GM18526 (cell line): Measurements from ENCODE around the gene KLHL34.

Source experiments
- POLR2A ChIP-seq: IDR thresholded peaks from 3 replicates; pipeline ENCODE4 v1.6.1; 2011; ENCODE audit not compliant: insufficient read length; ENCODE audit errors: extremely low read depth

The KLHL34 gene, protein sequence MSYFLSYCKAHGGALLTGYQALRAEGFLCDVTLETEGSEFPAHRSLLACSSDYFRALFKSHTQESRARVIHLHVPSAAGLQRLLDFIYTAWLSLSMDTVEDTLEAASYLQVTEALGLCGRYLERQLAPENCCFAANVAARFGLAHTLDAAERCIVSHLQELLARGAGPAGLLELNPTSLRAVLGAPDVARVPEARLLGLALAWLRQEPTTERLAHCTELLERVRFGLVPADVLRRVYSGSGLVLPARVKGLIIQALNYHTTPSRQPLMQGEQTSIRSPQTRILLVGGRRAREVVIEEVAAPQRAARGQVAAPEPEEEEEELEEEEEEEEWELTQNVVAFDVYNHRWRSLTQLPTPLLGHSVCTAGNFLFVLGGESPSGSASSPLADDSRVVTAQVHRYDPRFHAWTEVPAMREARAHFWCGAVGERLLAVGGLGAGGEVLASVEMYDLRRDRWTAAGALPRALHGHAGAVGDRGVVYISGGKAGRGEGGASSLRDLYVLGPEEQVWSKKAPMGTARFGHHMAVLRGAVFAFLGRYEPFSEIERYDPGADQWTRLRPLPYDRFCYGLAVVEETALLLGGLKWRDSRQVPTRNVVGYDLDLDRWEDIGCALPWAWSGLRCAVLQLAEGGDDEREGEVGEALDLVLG

DNA sequence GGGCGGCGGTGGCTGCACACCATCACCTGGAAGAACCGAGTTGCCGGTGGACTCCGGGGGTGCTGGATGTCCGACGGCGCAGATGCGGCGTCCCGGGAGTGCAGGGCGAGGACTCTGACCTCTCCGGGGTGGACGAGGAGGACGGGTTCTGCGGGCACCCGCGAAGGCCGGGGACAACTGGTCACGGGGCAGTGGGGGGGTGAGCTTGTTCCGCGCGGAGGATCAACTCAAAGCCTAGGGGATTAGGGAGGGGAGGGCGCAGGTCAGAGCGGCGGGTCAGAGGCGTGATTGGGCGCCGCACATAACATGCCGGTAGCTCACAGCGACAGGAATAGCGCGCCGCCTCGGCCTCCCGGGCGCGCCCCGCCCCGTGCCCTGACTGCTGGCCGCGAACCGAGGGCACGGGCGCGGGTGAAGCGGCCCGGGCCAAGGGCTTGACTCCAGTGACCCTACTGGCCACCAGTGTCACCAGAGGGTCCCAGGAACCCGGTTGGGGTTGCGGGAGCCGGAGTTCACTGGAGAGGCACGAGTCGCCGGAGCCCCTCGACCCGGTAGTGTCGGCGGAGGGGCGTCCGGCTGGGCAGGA lies at the start of gene KLHL34:
Gene KLHL34, minus strand, starts transcription at position 179 of the 586 bp plus-strand sequence. CDS start 542 bp downstream, outside the sequence.
- no peak for TF ChIP-seq POLR2A

DNA sequence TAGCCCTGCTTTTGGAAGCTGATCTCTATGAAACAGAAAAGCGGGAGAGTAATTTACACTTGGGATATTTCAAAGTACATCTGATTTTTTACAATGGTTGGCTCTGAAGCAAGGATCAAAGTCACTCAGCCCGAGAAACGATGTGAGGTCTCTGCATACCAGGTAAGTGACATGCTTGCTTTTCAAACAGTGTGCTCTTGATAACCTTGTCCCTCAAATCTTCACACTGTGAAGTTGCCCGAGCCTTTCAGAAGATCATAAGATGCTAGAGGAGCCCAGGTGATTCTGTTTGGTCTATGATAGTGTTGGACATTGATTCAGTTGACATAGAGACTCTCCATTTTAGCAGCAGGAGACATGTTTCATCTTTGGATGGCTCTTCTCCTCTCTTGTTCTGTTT lies 47.1 kb upstream of the KLHL34 start:
- no peak for TF ChIP-seq POLR2A

DNA sequence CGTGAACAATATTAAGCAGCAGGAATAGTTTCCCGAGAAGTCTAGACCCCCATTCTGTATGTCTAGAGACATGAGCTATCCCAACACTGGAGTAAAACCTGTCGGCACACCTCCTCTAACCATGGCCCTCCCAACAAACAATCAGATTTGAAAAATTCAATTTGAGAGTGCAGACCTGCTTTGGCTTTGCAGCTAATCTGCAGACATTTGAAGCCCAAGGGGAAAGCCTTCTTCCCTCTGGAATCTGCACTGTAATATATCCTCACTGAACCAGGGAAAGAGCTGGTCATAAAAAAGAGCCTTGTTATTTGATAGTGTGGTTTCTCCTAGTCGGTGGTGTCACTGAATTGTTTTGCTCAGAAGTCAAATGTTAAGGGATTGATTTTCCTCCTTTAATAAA lies 44.6 kb upstream of the KLHL34 start:
- TF ChIP-seq POLR2A = no peak

DNA sequence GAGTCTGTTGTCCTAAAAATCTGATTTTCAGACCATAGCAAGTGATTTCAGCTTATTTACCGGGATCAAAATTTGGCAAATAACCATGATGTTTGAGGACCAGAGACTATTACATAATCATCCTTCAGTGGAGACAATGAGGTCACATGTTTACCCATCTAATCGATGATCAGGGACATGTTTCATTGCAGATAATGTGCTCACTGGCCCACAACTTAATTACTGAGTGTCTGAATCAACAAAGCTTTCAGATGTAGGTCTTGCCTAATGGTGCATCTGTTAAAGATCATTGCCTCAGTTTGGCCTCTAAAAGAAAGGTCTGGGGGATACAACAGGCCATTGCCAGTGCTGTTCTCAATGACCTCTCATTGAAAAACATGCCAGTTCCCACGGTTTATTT lies 42.8 kb upstream of the KLHL34 start:
- TF ChIP-seq POLR2A = no peak

DNA sequence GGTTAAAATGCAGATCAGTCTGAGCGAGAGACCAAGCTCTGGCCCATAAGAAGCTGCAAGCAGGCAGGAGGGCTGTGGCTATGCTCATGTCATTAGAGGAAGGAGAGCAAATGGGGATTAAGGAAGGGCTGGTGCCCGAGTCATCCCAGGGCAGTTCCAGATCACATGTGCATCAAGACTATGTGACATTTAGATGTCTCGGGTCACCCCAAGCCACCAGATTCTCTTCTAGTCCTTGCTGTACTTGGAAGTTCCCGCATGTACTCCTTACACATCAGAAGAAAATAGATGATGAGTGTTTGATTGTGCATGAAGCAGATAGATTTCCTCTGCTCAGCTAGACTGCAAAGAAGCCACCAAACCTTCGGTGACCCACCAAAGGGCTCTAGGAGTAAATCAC lies 42.1 kb upstream of the KLHL34 start:
- TF ChIP-seq POLR2A = no peak

DNA sequence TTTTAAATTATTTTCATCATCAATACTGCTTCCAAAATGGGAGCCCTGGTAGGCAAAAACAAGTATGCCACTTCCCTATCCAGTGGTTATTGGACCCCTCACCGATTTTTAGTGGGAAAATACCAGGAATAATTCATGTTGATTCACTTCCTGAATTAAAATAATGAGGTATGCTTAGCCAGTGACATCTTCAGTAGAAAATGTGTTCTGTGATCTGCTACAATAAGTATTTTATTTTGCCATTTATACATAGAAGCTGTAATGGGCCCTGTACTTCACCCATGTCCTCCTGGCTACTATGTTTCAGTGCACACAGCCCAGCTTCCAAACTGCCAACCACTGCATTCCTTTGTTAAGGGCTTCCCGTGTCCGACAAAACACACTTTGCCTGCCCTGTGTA lies 41.0 kb upstream of the KLHL34 start:
- no peak for TF ChIP-seq POLR2A

DNA sequence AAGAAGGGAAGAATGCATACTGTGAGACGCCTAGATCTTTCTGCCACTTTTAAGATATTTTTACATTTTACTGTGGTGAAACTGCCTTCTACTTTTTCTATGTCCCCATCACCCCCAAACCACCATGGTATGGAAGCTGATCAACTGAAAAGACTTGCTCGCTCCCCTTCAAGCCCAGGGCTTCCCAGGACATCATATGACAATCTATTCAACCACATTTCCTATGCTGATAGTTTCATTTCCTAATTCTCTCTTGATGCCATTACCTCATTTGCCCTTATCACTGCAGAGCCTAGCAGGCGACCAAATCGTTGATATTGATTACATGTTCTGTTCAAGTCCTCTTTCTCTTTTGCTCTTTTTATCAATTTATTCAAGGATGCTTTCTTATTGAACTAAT lies 40.1 kb upstream of the KLHL34 start:
- no peak for TF ChIP-seq POLR2A

DNA sequence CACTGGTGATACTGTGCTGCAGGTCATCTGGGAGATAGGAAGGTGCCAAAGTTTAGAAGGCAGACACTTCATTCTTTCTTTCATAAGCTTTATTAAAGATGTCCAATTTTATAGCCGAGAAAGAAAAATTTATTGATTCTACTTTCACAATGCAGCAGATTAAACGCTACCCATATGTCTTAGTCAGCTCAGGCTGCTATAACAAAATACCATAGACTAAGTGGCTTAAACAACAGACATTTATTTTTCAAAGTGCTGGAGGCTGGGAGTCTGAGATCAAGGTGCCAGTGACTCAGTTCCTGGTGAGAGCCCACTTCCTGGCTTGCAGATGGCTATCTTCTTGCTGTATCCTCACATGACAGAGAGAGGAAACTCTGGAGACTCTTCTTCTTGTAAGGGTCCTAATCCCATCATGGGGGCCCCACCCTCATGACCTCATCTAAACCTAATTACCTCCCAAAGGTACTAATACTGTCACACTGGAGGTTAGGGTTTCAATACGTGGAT lies 33.4 kb upstream of the KLHL34 start:
- no peak for TF ChIP-seq POLR2A

DNA sequence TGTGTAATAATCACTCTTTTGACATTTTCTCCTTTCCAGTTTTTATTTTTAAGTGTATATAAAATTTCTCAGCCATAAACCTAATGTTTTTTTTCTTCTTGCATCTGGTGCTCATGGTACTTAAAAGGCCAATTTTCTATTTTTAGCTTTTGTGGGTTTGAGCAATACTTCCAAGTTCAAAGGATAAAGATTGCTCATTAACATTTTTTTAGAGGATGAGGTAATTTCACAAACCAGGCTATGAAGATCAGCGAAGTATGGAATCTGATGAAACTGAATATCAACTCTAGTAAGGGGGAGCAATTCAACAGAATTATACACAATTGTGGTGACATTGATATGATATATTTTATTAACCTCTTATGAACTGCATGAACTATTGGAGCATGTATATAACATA lies 25.8 kb upstream of the KLHL34 start:
- TF ChIP-seq POLR2A = no peak

DNA sequence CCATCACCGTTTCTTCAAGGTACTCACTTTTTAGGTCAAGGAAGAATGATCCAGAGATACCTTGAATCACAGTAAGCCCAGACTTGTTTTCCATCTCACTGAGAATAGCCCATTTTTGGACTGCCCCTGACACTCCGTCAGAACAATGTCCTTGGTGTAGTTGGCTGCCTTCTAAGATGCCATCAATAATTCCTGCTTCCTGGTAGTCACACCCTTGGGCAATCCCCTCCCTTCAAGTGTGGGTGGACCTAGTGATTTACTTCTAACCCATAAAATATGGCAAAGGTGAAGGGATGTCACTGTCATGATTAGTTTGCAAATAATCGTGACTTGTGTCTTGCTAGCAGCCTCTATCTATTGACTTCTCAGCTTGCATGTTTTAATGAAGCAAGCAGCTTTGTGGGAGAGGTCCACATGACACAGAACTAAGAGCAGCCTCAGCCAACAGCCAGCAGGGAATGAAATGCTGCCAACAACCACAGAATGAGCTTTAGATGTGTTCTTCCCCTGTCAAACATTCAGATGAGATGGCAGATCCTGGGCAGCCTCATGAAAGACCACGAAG lies 20.0 kb upstream of the KLHL34 start:
- TF ChIP-seq POLR2A = no peak

DNA sequence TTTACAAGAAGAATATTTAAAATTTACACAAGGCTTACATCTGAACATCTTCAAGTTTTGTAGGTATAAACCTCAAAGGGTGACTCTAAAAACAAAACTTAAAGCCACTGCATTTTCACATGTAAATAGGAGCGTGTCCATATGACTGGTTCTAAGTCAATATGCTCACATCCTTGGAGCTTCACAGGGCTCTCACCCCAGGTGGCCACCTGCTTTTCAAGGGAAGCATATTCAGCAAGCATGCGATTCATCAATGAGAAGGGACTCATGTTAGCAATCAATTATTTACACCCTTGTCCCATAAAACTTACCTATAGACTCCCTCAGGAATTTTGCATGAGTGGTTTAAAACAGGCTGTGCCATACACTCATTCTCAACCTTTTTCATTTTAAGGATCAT lies 17.8 kb upstream of the KLHL34 start:
- no peak for TF ChIP-seq POLR2A

DNA sequence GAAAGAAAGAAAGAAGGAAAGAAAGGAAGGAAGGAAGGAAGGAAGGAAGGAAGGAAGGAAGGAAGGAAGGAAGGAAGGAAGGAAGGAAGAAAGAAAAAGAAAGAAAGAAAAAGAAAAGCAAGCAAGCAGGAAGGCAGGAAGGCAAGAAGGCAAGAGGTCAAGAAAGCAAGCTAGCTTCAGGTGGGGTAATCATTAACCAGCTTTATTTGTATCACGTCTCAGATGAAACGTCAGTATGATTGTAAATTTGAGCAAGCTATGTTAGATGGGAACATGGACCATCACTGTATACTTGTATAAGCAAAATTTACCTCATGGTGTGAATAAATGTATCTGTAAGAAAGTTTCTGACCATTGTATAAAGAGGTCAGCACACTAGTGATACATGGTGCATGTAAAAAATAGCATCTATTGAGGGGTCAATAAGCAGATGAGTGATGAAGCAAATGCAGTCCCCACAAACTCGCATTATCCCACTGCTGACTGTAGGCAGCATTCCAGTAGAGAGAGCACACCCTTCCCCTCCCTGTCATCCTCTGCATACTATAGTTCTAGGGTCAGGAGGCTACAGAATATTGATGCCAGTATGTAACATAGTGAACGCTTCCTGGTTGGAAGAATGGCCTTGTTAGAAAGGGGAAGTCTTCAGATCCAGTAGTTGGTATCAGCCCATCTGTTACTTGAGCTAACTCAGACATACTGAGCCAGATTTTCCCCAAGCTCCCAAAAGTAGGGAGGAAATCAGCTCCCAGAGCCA lies 16.5 kb upstream of the KLHL34 start:
- TF ChIP-seq POLR2A = no peak

DNA sequence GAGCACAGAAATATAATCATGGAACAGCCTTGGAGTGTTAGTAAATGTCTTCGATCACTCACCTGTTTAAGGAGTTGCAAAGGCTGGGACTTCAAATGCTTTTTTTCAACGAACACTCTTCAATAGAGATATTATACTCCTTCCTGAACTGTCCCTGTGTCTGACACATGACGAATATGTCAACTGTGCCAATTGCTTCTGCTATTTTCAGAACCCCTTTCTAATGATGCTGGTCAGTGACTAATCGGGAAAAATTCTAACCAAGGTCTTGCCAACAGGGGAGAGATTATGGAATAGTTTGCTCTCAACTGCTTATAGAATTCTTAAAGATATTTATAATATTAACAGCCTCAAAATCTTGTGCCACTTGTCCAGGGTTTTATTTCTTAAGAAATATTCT lies 8.5 kb upstream of the KLHL34 start:
- no peak for TF ChIP-seq POLR2A

DNA sequence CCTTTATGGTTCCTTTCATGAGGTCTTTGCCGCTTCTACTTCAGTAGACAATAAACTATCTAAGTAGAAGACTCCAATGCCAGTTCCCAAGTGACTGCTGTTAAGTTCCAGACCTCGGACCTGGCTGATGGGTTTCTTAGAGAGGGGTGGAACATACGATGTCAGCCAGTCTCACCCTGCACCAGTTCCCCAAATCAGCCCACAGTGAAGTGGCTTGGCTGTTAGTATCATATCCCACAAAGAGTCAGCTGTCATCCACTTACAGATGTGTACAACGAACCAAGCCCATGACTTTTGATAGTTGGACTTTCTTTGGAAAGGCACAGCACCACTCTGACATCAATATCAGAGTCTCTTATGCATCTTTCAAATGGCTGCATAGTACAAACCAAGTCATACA lies 8.1 kb upstream of the KLHL34 start:
- no peak for TF ChIP-seq POLR2A

DNA sequence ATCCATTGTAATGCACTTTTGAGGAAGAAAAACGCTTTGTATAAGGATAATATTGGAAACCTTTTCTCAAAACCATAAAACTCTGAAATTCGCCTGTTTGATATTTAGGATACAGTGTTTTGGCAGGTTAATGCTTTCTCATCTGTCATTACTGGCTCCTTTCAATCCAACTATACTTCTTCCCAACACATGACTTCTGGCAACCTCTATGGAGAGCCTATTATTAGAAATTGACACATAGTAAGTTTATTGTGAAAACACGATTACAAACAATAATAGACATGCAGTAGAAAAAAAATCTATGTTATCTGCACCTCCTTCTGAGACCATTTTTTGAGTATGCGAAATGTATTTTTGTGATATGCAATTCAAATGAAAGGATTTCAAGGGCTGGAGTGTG lies 4.6 kb upstream of the KLHL34 start:
- TF ChIP-seq POLR2A = no peak
